Endometrial microvascular endothelial cells (primary cell): ENCODE measurements around the gene HDAC5. TPM values are rescaled to one million over a fixed set of nuclear protein-coding genes. Genes with fewer than 3 reads are reported as not detected.
"Not testable (repeated sequence)": the region's sequence is repeated elsewhere in the genome, so short reads cannot be mapped to it uniquely, and the experiment has no call there.

Source experiments
- in situ Hi-C: cut with HindIII; loops from 2 replicates; pipeline ENCODE4 v1.10.0; 2017; ENCODE audit warnings: low sequenced_read_pairs, low pct_unique_long_range_greater_than_20kb; ENCODE audit errors: inconsistent ontology term
- total RNA-seq: library from RNA; depleted of rRNA; stranded (reverse); fragments of >200 nt; gene quantifications from one replicate; pipeline ENCODE4 v1.2.3, GENCODE V29; 2015; ENCODE audit errors: inconsistent ontology term

HDAC5 gene
- total RNA-seq, 1 donor from 2014 or later, result 6.2 TPM

GRCh38 chr17:44134752-44135568 lies 11.5 kb upstream of the HDAC5 start:
- in situ Hi-C loops, result no loop called here

GRCh38 chr17:44133918-44134476 lies 10.6 kb upstream of the HDAC5 start:
- in situ Hi-C loops, result no loop called here

- in situ Hi-C loops, result no loop called here
Observed at GRCh38 chr17:44132275-44132821, 8.9 kb upstream of the HDAC5 start.

GRCh38 chr17:44131372-44131771 lies 7.9 kb upstream of the HDAC5 start:
- in situ Hi-C loops, result not testable (repeated sequence)

- in situ Hi-C loops, result no loop called here
Observed at GRCh38 chr17:44130693-44131349, 7.4 kb upstream of the HDAC5 start.

- in situ Hi-C loops, result no loop called here
Observed at GRCh38 chr17:44128383-44128782, 4.9 kb upstream of the HDAC5 start.

GRCh38 chr17:44124118-44124438 lies 637 bp upstream of the HDAC5 start:
- in situ Hi-C loops, result no loop called here

- in situ Hi-C loops, result no loop called here
Observed at GRCh38 chr17:44122816-44123355, 555 bp downstream of the HDAC5 start.

GRCh38 chr17:44121997-44122815 lies 1.2 kb downstream of the HDAC5 start:
- in situ Hi-C loops, result no loop called here

- in situ Hi-C loops, result no loop called here
Observed at GRCh38 chr17:44120851-44121605, 2.4 kb downstream of the HDAC5 start.

- in situ Hi-C loops, result not testable (repeated sequence)
Observed at GRCh38 chr17:44120281-44120680, 3.2 kb downstream of the HDAC5 start.

GRCh38 chr17:44119798-44120197 lies 3.6 kb downstream of the HDAC5 start:
- in situ Hi-C loops, result no loop called here

GRCh38 chr17:44119062-44119461 lies 4.4 kb downstream of the HDAC5 start:
- in situ Hi-C loops, result no loop called here

GRCh38 chr17:44118427-44119050 lies 4.9 kb downstream of the HDAC5 start:
- in situ Hi-C loops, result no loop called here

GRCh38 chr17:44117351-44117750 lies 6.1 kb downstream of the HDAC5 start:
- in situ Hi-C loops, result no loop called here

GRCh38 chr17:44115585-44116415 lies 7.6 kb downstream of the HDAC5 start:
- in situ Hi-C loops, result no loop called here
